HepG2 (cell line): ENCODE measurements around the gene GASK1A. TPM values are rescaled to one million over a fixed set of nuclear protein-coding genes. Genes with fewer than 3 reads are reported as not detected.

Experiments used
- ATAC-seq: fragments of 200-7000 bp; cut with Tn5 transposase; 3 replicates; pipeline ENCODE4 v1.9.1; 2020; ENCODE audit warnings: mild to moderate bottlenecking, moderate library complexity
- BruUV-seq: library from RNA; stranded (reverse); fragments of 400-500 nt; replicated peaks from 2 replicates; lab custom pipeline; 2021; lab: Mats Ljungman, UMichigan
- CTCF ChIA-PET: fragments of 300-600 bp; formaldehyde crosslinking; extraction: SDS; loops from one replicate; lab custom pipeline; 2021; ENCODE audit warnings: low total read pairs, inconsistent platforms, low intra/inter-chr PET ratio; lab: Yijun Ruan, JAX
- POLR2A ChIA-PET: fragments of 350-600 bp; sonication (Branson Sonifier 250); formaldehyde crosslinking; loops from one replicate; lab custom pipeline; 2020; ENCODE audit warnings: antibody characterized with exemption, inconsistent platforms; lab: Yijun Ruan, JAX
- DNase-seq: peaks from one replicate; pipeline ENCODE4 v3.0.0-alpha.2; 2015; ENCODE audit warnings: low spot score
- FAIRE-seq: peaks from 3 replicates; lab custom pipeline; 2011; peaks lifted over from hg19 to GRCh38; lab: Jason Lieb, UNC
- H2AFZ ChIP-seq: one replicate; pipeline ENCODE4 v1.6.1; 2011; ENCODE audit warnings: low read length, inconsistent platforms
- H3K27ac ChIP-seq: fragments of 300-600 bp; 3 replicates; pipeline ENCODE4 v1.8.0; 2011; ENCODE audit warnings: mixed run types, mild to moderate bottlenecking, mixed read lengths, low read length, inconsistent platforms; ENCODE audit not compliant: insufficient read depth; ENCODE audit errors: extremely low read length
- H3K27me3 ChIP-seq, 2 experiments: fragments of 200-600 bp in 1 of 2; 2 replicates in 1 of 2; 3 replicates in 1 of 2; pipeline versions ENCODE4 v1.6.0 to v1.8.0; 2011; ENCODE audit warnings: low read length in 2 of 2, mild to moderate bottlenecking in 2 of 2, moderate library complexity in 2 of 2, inconsistent platforms in 1 of 2; ENCODE audit not compliant: insufficient read depth in 2 of 2, control insufficient read depth in 1 of 2
- H3K36me3 ChIP-seq, 2 experiments: fragments of 200-600 bp in 1 of 2; replicated peaks in 1 of 2; 2 replicates in 1 of 2; 3 replicates in 1 of 2; pipeline versions ENCODE4 v1.5.1 to v1.8.0; 2011; ENCODE audit warnings: low read length in 2 of 2, inconsistent platforms in 1 of 2; ENCODE audit not compliant: insufficient read depth in 2 of 2, control insufficient read depth in 1 of 2
- H3K4me1 ChIP-seq: 2 replicates; pipeline ENCODE4 v1.5.1; 2012; ENCODE audit warnings: low read length, inconsistent platforms; ENCODE audit not compliant: insufficient read depth
- H3K4me2 ChIP-seq: 2 replicates; pipeline ENCODE4 v1.6.0; 2011; ENCODE audit warnings: low read depth, low read length, inconsistent platforms
- H3K4me3 ChIP-seq, 3 experiments: fragments of 200-600 bp in 1 of 3; sonication (generic), shearing (Covaris generic) in 1 of 3; replicated peaks in 1 of 3; 2 replicates each; pipeline ENCODE4 v1.5.1; 2011 to 2016; ENCODE audit warnings: low read length in 3 of 3, inconsistent platforms in 2 of 3, low read depth in 2 of 3, mild to moderate bottlenecking in 2 of 3, control low read depth in 1 of 3, mixed read lengths in 1 of 3; ENCODE audit not compliant: insufficient read depth in 1 of 3
- H3K79me2 ChIP-seq: one replicate; pipeline ENCODE4 v1.6.1; 2011; ENCODE audit warnings: low read length, inconsistent platforms; ENCODE audit not compliant: insufficient read depth
- H3K9ac ChIP-seq: 2 replicates; pipeline ENCODE4 v1.6.0; 2011; ENCODE audit warnings: mild to moderate bottlenecking, low read depth, low read length, inconsistent platforms; ENCODE audit not compliant: insufficient read depth
- H3K9me3 ChIP-seq: 2 replicates; pipeline ENCODE4 v1.5.1; 2012; ENCODE audit warnings: mild to moderate bottlenecking, low read length
- H4K20me1 ChIP-seq: 2 replicates; pipeline ENCODE4 v1.6.0; 2011; ENCODE audit warnings: inconsistent platforms, mild to moderate bottlenecking, low read length, moderate library complexity; ENCODE audit not compliant: insufficient read depth
- AGO1 ChIP-seq: fragments of 200-400 bp; formaldehyde crosslinking; IDR thresholded peaks from 2 replicates; pipeline ENCODE4 v1.6.1; 2017; ENCODE audit warnings: mild to moderate bottlenecking, low read depth, low read length, moderate library complexity; ENCODE audit not compliant: poor library complexity, severe bottlenecking
- HNF4A ChIP-seq: sonication (generic); formaldehyde crosslinking; IDR thresholded peaks from 2 replicates; pipeline ENCODE4 v1.4.0; 2020; ENCODE audit warnings: missing genetic modification reagents
- MAFK ChIP-seq, 2 experiments: IDR thresholded peaks in 1 of 2; conservative IDR thresholded peaks in 1 of 2; 2 replicates each; pipeline ENCODE4 v1.6.1; 2011; ENCODE audit warnings: improper control_type of control experiment in 2 of 2, low read length in 2 of 2
- NBN ChIP-seq: fragments of 450-650 bp; conservative IDR thresholded peaks from 2 replicates; pipeline ENCODE4 v1.6.1; 2017
- SPEN ChIP-seq: sonication (generic); formaldehyde crosslinking; IDR thresholded peaks from 2 replicates; pipeline ENCODE4 v1.5.1; 2020; ENCODE audit warnings: low read depth, mild to moderate bottlenecking, missing genetic modification reagents
- XBP1 ChIP-seq: sonication (generic); formaldehyde crosslinking; IDR thresholded peaks from 2 replicates; pipeline ENCODE4 v1.5.0; 2020; ENCODE audit warnings: missing genetic modification reagents
- ZNF10 ChIP-seq: sonication (generic); formaldehyde crosslinking; IDR thresholded peaks from 2 replicates; pipeline ENCODE4 v1.4.0; 2020; ENCODE audit warnings: mild to moderate bottlenecking, low read depth, missing genetic modification reagents, borderline replicate concordance
- WGBS: methylation state at CpG from one replicate; pipeline ENCODE4 v1.1.6; 2017; ENCODE audit warnings: low lambda C conversion rate; 5-methylcytosine and 5-hydroxymethylcytosine counted together
- in situ Hi-C: cut with HindIII; loops from 2 replicates; pipeline ENCODE4 v1.10.0; 2017; ENCODE audit warnings: low pct_unique_long_range_greater_than_20kb; ENCODE audit not compliant: extremely low pct_ligation_motif_present
- intact Hi-C: fragments of 100-400 bp; cut with micrococcal nuclease; formaldehyde crosslinking; loops from one replicate; pipeline ENCODE4 v1.10.0; 2022; ENCODE audit not compliant: unreplicated experiment
- polyA plus RNA-seq, 8 experiments: library from polyadenylated mRNA; depleted of rRNA in 3 of 8; stranded (reverse) in 7 of 8; unstranded in 1 of 8; fragments of >200 nt; fragmentation: Illumina TruSeq in 4 of 8; extraction: Trizol in 4 of 8; gene quantifications; 2 replicates each; pipeline versions ENCODE4 v1.2.1 to v1.2.3, GENCODE V29; 2011 to 2016; ENCODE audit warnings: low read depth in 4 of 8, missing spikeins in 1 of 8, mixed read lengths in 1 of 8; ENCODE audit not compliant: insufficient read depth in 1 of 8
- total RNA-seq, 5 experiments: library from RNA; depleted of rRNA; stranded (reverse); fragments of >200 nt; fragmentation: Illumina TruSeq; extraction: Trizol; gene quantifications; 2 replicates each; pipeline ENCODE4 v1.2.3, GENCODE V29; 2016; ENCODE audit warnings: low read depth in 1 of 5
- TF ChIP-seq, protein P1 (sequence below): sonication (generic); formaldehyde crosslinking; IDR thresholded peaks from 2 replicates; pipeline ENCODE4 v1.5.0; 2020; ENCODE audit warnings: mild to moderate bottlenecking, missing genetic modification reagents, moderate library complexity

Gene GASK1A
- total and polyA plus RNA-seq, 2 of the 13 experiments (the other 11 are each of a cell fraction or from before 2014, with no cell fraction given), result not detected

GRCh38 chr3:43091481-43091880, 112.4 kb downstream of the GASK1A start:
- H3K9me3 ChIP-seq, result no peaks in the 10 kb centered on the region
- TF ChIP-seq MAFK (conservative IDR thresholded peaks at IDR 0.05 in 1 of 2, IDR thresholded peaks at IDR 0.05 in 1 of 2; ENCODE audit: low read length in 2 of 2) (peak in 1 of 2 experiments; percentile 22; a peak in 1 of 4 replicates), XBP1 (no peak)
- no peaks in the 10 kb centered on the region for H4K20me1 ChIP-seq
- H3K27me3 ChIP-seq, result no peaks in the 10 kb centered on the region
- H3K27ac ChIP-seq, result no peak overlapping the region
- no peak for FAIRE-seq
- POLR2A ChIA-PET, result no interaction called here
- WGBS, result 96% methylated on average over 4 of the region's 4 CpGs
- in situ Hi-C loops (no loop called here), intact Hi-C loops (no loop called here)
- no peaks in the 10 kb centered on the region for H3K79me2 ChIP-seq
- H3K4me2 ChIP-seq, result no peak overlapping the region
- H3K36me3 ChIP-seq, result peaks cover 0 to under 1% of the 10 kb centered on the region in 2 experiments; a peak in 1 of 5 replicates
- CTCF ChIA-PET, result no interaction called here
- peaks cover 8% of the 10 kb centered on the region for H3K4me1 ChIP-seq
- no peak overlapping the region for H2AFZ ChIP-seq
- no peak for DNase-seq
- H3K4me3 ChIP-seq, result no peak overlapping the region
- no peak overlapping the region for H3K9ac ChIP-seq
- no TSS peak for BruUV-seq
- no peak for ATAC-seq

DNA sequence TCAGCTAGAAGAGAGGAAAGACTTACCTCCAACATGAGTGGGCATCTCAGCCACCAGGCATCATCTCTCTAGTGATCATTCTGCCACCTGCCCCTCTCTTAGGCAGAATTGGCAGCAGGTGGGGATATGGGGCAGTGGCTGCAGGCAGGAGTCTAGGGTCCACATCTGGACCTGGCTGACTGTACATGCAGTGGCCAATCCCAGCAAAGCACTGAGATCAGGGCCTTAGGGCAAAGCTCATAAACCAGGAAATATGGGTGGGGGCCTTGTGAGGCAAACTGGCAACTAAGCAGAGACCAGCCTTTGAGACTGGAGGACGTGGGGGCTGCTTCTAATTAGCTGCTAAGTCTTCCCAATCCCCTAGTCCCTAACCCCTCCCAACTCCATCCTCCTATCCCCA, 113.9 kb downstream of the GASK1A start:
- Histone ChIP-seq H3K36me3 (no peaks in the 10 kb centered on the region), H3K9ac (no peak overlapping the region), H4K20me1 (no peaks in the 10 kb centered on the region), H3K4me2 (no peak overlapping the region), H3K79me2 (no peaks in the 10 kb centered on the region), H3K4me3 (no peak overlapping the region), H3K9me3 (no peaks in the 10 kb centered on the region), H3K27ac (no peak overlapping the region), H2AFZ (no peak overlapping the region), H3K4me1 (peaks cover 8% of the 10 kb centered on the region), H3K27me3 (no peaks in the 10 kb centered on the region)
- POLR2A ChIA-PET, result no interaction called here
- in situ Hi-C loops (no loop called here), intact Hi-C loops (no loop called here)
- CTCF ChIA-PET, result no interaction called here
- BruUV-seq, result no TSS peak
- DNase-seq (no peak), FAIRE-seq (no peak), ATAC-seq (peak; percentile 81)
- WGBS, result 78% methylated on average over 1 of the region's 1 CpG
- TF ChIP-seq, protein P1, sequence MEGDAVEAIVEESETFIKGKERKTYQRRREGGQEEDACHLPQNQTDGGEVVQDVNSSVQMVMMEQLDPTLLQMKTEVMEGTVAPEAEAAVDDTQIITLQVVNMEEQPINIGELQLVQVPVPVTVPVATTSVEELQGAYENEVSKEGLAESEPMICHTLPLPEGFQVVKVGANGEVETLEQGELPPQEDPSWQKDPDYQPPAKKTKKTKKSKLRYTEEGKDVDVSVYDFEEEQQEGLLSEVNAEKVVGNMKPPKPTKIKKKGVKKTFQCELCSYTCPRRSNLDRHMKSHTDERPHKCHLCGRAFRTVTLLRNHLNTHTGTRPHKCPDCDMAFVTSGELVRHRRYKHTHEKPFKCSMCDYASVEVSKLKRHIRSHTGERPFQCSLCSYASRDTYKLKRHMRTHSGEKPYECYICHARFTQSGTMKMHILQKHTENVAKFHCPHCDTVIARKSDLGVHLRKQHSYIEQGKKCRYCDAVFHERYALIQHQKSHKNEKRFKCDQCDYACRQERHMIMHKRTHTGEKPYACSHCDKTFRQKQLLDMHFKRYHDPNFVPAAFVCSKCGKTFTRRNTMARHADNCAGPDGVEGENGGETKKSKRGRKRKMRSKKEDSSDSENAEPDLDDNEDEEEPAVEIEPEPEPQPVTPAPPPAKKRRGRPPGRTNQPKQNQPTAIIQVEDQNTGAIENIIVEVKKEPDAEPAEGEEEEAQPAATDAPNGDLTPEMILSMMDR, result peak; percentile 37
- TF ChIP-seq AGO1, result no peak
- 0 out of 2 replicates have a peak, but pooled peaks have one; percentile 3 for TF ChIP-seq HNF4A (CRISPR knock-in tag)
- no peak for TF ChIP-seq NBN
- TF ChIP-seq SPEN (CRISPR knock-in tag), result no peak
- no peak for TF ChIP-seq ZNF10 (CRISPR knock-in tag)
